Thymus (tissue), 11 donors: ENCODE measurements around the gene ARMC9. TPM values are rescaled to one million over a fixed set of nuclear protein-coding genes. Genes with fewer than 3 reads are reported as not detected.
"Not testable (repeated sequence)": the region's sequence is repeated elsewhere in the genome, so short reads cannot be mapped to it uniquely, and the experiment has no call there.

Source experiments
- DNase-seq, 9 donors: peaks; one replicate each; pipeline ENCODE4 v3.0.0-alpha.2; 2013; ENCODE audit warnings: low spot score in 9 of 9, low read depth in 6 of 9, missing footprints in 1 of 9
- H3K27ac ChIP-seq, 2 donors: one replicate each; pipeline ENCODE4 v1.5.1; 2013; ENCODE audit warnings: control low read depth in 1 of 2, low read depth in 1 of 2, low read length in 1 of 2, mild to moderate bottlenecking in 1 of 2, moderate library complexity in 1 of 2
- H3K27me3 ChIP-seq, 2 donors: one replicate each; pipeline ENCODE4 v1.5.1; 2013; ENCODE audit warnings: low read length in 1 of 2; ENCODE audit not compliant: control insufficient read depth in 2 of 2, insufficient read depth in 1 of 2
- H3K36me3 ChIP-seq, 2 donors: one replicate each; pipeline ENCODE4 v1.5.1; 2013; ENCODE audit warnings: low read length in 1 of 2, mild to moderate bottlenecking in 1 of 2, moderate library complexity in 1 of 2; ENCODE audit not compliant: control insufficient read depth in 2 of 2, insufficient read depth in 2 of 2
- H3K4me1 ChIP-seq, 2 donors: one replicate each; pipeline ENCODE4 v1.5.1; 2013; ENCODE audit warnings: low read length in 2 of 2; ENCODE audit not compliant: control insufficient read depth in 2 of 2, insufficient read depth in 2 of 2
- H3K4me3 ChIP-seq, 2 donors: one replicate each; pipeline ENCODE4 v1.5.1; 2013; ENCODE audit warnings: low read length in 2 of 2, control low read depth in 1 of 2, mild to moderate bottlenecking in 1 of 2
- H3K9me3 ChIP-seq, 2 donors: one replicate each; pipeline ENCODE4 v1.5.1; 2013; ENCODE audit warnings: low read length in 1 of 2, mild to moderate bottlenecking in 1 of 2; ENCODE audit not compliant: control insufficient read depth in 2 of 2, insufficient read depth in 1 of 2
- WGBS: extraction: QIAGEN DNeasy Blood & Tissue Kit; methylation state at CpG from one replicate; pipeline ENCODE4 v1.1.7; 2013; 5-methylcytosine and 5-hydroxymethylcytosine counted together
- polyA plus RNA-seq: library from polyadenylated mRNA; stranded (reverse); fragments of 200-250 nt; gene quantifications from one replicate; pipeline ENCODE4 v1.2.3, GENCODE V29; 2013
- total RNA-seq: library from RNA; stranded (reverse); fragments of 120-200 nt; gene quantifications from one replicate; pipeline ENCODE4 v1.2.4, GENCODE V29; 2013
- donor health status: healthy.

The ARMC9 gene
- total and polyA plus RNA-seq, 2 donors: 5.4 to 5.7 TPM

DNA sequence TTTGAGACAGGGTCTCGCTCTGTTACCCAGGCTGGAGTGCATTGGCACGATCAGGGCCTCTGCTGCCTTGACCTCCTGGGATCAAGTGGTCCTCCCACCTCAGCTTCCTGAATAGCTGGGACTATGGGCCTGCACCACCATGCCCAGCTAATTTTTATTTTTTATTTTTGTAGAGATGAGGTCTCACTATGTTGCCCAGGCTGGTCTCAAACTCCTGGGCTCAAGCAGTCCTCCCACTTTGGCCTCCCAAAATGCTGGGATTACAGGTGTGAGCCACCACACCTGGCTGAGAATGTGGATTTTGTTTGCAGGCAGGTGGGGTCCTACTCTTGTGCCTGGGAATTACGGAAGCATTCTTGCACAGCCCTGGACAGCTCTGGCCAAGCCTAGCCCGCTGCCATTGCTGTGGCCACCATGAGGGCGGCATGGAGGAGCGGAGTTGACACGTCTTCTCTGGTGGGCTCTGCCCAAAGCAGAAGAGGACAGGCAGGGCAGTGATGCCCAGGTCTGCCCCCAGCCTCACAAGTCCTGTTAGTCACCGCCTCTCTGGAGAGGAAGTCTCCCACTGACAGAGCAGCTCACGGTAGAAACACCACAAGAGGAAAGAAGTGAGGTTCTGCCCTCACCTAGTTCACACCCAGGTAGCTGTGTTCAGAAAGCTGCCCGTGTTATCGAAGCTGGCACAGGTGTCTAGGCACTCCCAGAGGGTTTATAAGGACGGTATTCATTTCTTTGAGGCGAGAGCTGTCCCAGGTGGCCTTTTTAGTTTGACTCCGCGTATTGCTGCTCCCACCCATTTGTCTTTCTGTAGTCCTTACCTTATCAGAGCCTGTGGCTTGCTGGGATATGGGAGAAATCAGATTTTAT lies 46.2 kb downstream of the ARMC9 start:
- Histone ChIP-seq H3K27ac (no peak overlapping the region), H3K4me1 (no peaks in the 10 kb centered on the region), H3K9me3 (no peaks in the 10 kb centered on the region), H3K27me3 (no peaks in the 10 kb centered on the region), H3K36me3 (no peaks in the 10 kb centered on the region), H3K4me3 (no peak overlapping the region)
- 96% methylated on average over 15 of the region's 15 CpGs for WGBS
- no peak for DNase-seq

DNA sequence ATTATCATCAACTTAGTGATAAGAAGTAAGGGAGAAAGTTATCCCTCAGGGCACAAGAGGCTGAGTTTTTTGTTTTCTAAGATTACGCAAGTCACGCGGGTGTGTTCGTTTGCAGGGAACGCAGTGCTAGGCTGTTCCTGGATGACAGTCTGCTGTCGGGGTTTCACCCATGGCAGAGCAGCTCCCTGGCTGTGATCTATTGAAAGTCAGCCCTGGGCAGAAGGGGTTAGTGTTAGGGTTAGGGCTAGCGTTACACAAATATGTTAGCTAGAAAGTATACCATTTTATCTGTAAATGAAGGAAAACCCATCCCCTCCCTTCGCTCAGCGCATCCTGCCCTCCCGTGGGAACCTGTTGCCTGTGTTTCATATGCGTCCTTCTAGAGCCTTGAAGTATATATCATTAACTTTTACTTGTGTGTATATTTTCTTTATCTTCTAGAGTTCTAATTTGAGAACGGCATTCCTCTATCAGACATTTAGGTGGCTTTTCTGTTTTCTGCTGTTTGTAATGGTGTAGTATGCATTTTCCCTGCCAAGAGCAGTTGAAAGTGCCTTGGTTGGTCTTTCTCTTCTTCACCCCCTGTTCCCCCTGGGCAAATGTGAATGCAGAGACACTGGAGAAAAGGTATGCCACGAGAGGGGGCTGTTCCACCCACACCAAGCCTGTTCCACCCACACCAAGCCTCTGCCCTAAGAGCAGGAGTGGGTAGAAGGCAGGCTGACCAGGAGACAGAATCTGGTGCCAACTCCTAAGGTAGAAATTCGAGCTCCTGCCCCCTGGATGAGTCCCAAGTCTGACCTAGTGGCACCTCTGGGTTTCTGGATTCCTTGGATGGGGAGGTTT lies 47.0 kb downstream of the ARMC9 start:
- 93% methylated on average over 14 of the region's 14 CpGs for WGBS
- no peaks in the 10 kb centered on the region for H3K9me3 ChIP-seq
- H3K27ac ChIP-seq: peak overlapping the region in 1 of 2 donors; percentile 31
- H3K4me1 ChIP-seq: no peaks in the 10 kb centered on the region
- no peak overlapping the region for H3K4me3 ChIP-seq
- no peak for DNase-seq
- no peaks in the 10 kb centered on the region for H3K27me3 ChIP-seq
- no peaks in the 10 kb centered on the region for H3K36me3 ChIP-seq

DNA sequence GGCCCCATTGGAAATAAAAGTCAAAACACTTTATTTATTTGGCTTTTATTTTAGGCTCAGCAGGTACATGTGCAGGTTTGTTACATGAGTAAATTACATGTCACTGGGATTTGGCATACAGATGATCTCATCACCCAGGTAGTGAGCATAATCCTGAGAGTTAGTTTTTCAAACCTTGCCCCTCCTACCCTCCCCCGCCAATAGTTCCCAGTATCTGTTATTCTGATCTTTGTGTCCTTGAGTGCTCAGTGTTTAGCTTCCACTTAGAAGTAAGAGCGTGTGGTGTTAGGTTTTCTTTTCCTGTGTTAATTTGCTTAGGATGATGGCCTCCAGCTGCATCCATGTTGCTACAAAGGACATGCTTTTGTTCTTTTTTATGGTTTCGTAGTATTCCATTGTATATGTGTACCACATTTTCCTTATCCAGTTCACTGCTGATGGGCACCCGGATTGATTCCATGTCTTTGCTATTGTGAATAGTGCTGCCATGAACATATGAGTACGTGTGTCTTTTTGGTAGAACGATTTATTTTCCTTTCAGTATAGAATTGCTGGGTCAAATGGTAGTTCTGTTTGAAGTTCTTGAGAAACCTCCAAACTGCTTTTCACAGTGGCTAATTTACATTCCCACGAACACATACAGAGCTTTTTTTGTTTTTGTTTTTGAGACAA lies 47.9 kb downstream of the ARMC9 start:
- no peaks in the 10 kb centered on the region for H3K36me3 ChIP-seq
- no peaks in the 10 kb centered on the region for H3K9me3 ChIP-seq
- 98% methylated on average over 7 of the region's 7 CpGs for WGBS
- no peak overlapping the region for H3K4me3 ChIP-seq
- H3K27me3 ChIP-seq: no peaks in the 10 kb centered on the region
- no peaks in the 10 kb centered on the region for H3K4me1 ChIP-seq
- no peak overlapping the region for H3K27ac ChIP-seq
- DNase-seq: no peak

DNA sequence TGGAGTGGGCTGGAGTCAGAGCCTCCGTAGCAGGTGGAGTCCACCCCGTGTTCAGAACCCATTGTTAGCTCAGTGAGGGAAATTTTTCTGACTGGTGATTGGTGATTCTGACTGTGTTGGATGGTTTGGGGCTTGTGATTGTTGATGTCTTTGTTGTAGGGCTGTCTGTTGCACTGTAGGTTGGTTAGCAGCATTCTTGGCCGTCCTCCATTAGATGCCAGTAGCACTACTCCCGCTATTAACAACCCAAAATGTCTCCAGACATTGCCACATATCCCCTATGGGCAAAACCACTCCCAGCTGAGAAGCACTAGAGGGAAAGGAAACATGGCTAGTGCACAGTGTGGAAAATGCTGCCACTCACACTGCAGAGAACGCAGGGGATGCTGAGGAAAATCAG lies 51.7 kb downstream of the ARMC9 start:
- 97% methylated on average over 5 of the region's 5 CpGs for WGBS
- DNase-seq: no peak
- Histone ChIP-seq H3K4me1 (no peaks in the 10 kb centered on the region), H3K9me3 (no peaks in the 10 kb centered on the region), H3K36me3 (no peaks in the 10 kb centered on the region), H3K4me3 (no peak overlapping the region), H3K27ac (no peak overlapping the region), H3K27me3 (no peaks in the 10 kb centered on the region)

DNA sequence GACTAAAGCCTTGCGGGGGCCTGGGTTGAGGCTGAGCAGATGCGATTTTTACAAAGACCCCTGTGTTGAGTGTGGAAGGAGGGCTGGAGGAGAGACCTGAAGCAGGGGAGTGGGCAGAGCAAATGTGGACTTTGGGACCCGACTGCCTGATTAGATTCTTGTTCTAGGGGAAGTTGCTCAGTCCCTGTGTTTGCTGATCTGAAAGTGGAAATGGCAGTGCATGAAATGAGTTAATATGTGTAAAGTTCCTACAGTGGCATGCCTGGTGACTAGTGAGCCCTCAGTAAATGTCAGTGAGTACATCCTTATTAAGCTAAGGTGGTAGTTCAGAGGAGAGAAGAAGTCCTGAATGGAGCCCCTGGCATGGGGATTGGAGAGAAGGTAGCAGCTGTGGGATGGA lies 52.3 kb downstream of the ARMC9 start:
- no peaks in the 10 kb centered on the region for H3K27me3 ChIP-seq
- H3K36me3 ChIP-seq: no peaks in the 10 kb centered on the region
- 98% methylated on average over 3 of the region's 3 CpGs for WGBS
- no peak overlapping the region for H3K27ac ChIP-seq
- no peaks in the 10 kb centered on the region for H3K9me3 ChIP-seq
- no peak overlapping the region for H3K4me3 ChIP-seq
- no peak for DNase-seq
- no peaks in the 10 kb centered on the region for H3K4me1 ChIP-seq

DNA sequence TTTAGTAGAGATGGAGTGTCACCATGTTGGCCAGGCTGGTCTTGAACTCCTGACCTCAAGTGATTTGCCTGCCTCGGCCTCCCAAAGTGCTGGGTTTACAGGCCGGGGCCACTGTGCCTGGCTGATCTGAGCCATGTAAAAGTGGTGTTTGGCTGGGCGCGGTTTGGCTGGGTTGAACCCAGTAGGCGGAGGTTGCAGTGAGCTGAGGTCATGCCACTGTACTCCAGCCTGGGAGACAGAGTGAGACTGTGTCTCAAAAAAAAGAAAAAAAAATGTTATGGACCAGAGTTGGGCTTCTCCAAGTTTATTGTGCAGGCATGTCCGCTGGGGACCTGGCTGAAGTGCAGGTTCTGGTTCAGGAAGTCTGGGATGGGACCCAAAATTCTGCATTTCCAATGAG lies 54.9 kb downstream of the ARMC9 start:
- not testable (repeated sequence) for H3K27me3 ChIP-seq, H3K4me1 ChIP-seq, DNase-seq, H3K9me3 ChIP-seq, H3K4me3 ChIP-seq, H3K36me3 ChIP-seq, H3K27ac ChIP-seq
- WGBS: 90% methylated on average over 6 of the region's 6 CpGs

DNA sequence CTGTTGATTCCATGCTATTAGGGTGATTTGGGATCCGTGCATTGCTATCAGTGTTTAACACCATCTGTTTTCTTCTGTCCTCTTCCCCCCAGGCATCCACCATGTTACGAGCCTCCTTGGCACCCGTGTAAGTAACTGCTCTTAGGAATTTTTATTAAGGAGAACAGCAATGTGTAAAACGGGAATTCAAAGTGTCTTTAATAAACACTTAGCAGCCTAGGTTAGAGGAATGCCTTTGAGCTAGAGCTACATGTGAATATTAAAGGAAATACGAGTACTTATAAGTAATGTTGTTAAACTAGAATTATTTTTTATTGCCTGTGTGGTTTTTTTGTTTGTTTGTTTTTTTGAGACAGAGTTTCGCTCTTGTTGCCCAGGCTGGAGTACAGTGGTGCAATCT lies 58.1 kb downstream of the ARMC9 start:
- H3K27me3 ChIP-seq: peaks cover 0 to 4% of the 10 kb centered on the region in 2 donors
- no peak overlapping the region for H3K4me3 ChIP-seq
- H3K36me3 ChIP-seq: no peaks in the 10 kb centered on the region
- no peak for DNase-seq
- H3K9me3 ChIP-seq: no peaks in the 10 kb centered on the region
- 97% methylated on average over 6 of the region's 6 CpGs for WGBS
- H3K4me1 ChIP-seq: peaks cover 0 to 11% of the 10 kb centered on the region in 2 donors
- no peak overlapping the region for H3K27ac ChIP-seq

DNA sequence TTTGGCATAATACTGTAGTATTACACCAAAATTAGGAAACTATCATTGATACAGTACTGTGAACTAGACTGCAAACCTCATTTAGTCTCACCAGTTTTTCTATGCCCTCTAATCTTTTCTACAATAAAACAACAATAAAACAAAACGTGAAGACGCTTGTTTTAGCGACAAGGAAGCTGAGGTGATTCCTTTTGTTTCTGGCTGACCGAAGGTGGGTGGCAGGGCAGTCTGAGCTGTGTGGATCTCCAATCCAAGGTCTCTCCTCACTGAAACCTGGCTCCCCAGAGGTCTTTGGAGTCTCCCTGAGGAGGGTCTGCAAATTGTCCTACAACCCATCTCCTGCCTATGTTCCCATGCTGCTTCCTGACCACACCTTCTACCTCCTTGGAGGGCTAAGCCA lies 59.3 kb downstream of the ARMC9 start:
- DNase-seq: no peak
- Histone ChIP-seq H3K36me3 (no peaks in the 10 kb centered on the region), H3K9me3 (no peaks in the 10 kb centered on the region), H3K4me1 (peaks cover 0 to 11% of the 10 kb centered on the region in 2 donors), H3K4me3 (no peak overlapping the region), H3K27me3 (peaks cover 0 to 4% of the 10 kb centered on the region in 2 donors), H3K27ac (no peak overlapping the region)
- WGBS: 98% methylated on average over 4 of the region's 4 CpGs

DNA sequence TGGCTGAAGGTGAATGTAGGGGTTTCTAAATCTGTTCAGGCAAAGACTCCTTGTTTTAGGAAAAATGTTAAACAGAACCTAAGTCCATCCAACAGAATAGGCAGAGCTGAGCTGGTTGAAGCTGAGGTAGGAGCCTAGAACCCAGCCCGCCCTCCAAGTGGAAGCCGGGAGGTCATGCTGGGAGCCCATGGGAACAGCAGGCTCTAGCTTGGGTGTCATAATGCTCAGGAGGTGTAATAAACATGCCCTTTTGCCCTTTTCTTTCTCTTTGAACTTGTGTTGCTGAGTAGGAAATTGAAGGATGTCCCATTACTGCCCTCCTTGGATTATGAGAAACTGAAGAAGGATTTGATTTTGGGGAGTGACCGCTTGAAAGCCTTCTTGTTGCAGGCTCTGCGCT lies 60.3 kb downstream of the ARMC9 start:
- H3K27ac ChIP-seq: no peak overlapping the region
- H3K4me1 ChIP-seq: peaks cover 0 to 11% of the 10 kb centered on the region in 2 donors
- H3K36me3 ChIP-seq: no peaks in the 10 kb centered on the region
- no peak overlapping the region for H3K4me3 ChIP-seq
- DNase-seq: no peak
- H3K27me3 ChIP-seq: peaks cover 0 to 4% of the 10 kb centered on the region in 2 donors
- no peaks in the 10 kb centered on the region for H3K9me3 ChIP-seq
- 78% methylated on average over 4 of the region's 4 CpGs for WGBS
